ENCODE data around the gene RCBTB2.

RCBTB2 gene

GRCh38 chr13:48446464-48446863, 86.4 kb downstream of the RCBTB2 start:
- TF ChIP-seq YY1 (IDR thresholded peaks at IDR 0.05; ENCODE audit: low read depth) (no peak), TAF1 (IDR thresholded peaks at IDR 0.05; ENCODE audit: low read depth) (no peak), TEAD4 (IDR thresholded peaks at IDR 0.05) (no peak), CEBPB (IDR thresholded peaks at IDR 0.05) (no peak), FOXM1 (IDR thresholded peaks at IDR 0.05; ENCODE audit: borderline replicate concordance, low read depth) (no peak), NFIC (IDR thresholded peaks at IDR 0.05) (no peak)

GRCh38 chr13:48443442-48444208, 89.3 kb downstream of the RCBTB2 start:
- TF ChIP-seq USF1 (IDR thresholded peaks at IDR 0.05) = no peak
- TF ChIP-seq, protein P1, sequence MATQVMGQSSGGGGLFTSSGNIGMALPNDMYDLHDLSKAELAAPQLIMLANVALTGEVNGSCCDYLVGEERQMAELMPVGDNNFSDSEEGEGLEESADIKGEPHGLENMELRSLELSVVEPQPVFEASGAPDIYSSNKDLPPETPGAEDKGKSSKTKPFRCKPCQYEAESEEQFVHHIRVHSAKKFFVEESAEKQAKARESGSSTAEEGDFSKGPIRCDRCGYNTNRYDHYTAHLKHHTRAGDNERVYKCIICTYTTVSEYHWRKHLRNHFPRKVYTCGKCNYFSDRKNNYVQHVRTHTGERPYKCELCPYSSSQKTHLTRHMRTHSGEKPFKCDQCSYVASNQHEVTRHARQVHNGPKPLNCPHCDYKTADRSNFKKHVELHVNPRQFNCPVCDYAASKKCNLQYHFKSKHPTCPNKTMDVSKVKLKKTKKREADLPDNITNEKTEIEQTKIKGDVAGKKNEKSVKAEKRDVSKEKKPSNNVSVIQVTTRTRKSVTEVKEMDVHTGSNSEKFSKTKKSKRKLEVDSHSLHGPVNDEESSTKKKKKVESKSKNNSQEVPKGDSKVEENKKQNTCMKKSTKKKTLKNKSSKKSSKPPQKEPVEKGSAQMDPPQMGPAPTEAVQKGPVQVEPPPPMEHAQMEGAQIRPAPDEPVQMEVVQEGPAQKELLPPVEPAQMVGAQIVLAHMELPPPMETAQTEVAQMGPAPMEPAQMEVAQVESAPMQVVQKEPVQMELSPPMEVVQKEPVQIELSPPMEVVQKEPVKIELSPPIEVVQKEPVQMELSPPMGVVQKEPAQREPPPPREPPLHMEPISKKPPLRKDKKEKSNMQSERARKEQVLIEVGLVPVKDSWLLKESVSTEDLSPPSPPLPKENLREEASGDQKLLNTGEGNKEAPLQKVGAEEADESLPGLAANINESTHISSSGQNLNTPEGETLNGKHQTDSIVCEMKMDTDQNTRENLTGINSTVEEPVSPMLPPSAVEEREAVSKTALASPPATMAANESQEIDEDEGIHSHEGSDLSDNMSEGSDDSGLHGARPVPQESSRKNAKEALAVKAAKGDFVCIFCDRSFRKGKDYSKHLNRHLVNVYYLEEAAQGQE (IDR thresholded peaks at IDR 0.05; ENCODE audit: low read depth) = no peak
- TF ChIP-seq MAX (IDR thresholded peaks at IDR 0.05) = no peak
- no peak for TF ChIP-seq TEAD4 (IDR thresholded peaks at IDR 0.05)
- no peak for TF ChIP-seq CEBPB (IDR thresholded peaks at IDR 0.05)
- no peak for TF ChIP-seq CREB1 (IDR thresholded peaks at IDR 0.05; ENCODE audit: low read depth)
- TF ChIP-seq YY1 (IDR thresholded peaks at IDR 0.05; ENCODE audit: low read depth) = no peak
- no peak for TF ChIP-seq EGR1 (IDR thresholded peaks at IDR 0.05)
- TF ChIP-seq TAF1 (IDR thresholded peaks at IDR 0.05; ENCODE audit: low read depth) = no peak
- no peak for TF ChIP-seq TCF12 (IDR thresholded peaks at IDR 0.05; ENCODE audit: low read depth)
- TF ChIP-seq ZBTB7A (IDR thresholded peaks at IDR 0.05; ENCODE audit: low read depth) = no peak
- no peak for TF ChIP-seq NFIC (IDR thresholded peaks at IDR 0.05)
- no peak for TF ChIP-seq EP300 (IDR thresholded peaks at IDR 0.05; ENCODE audit: borderline replicate concordance)
- TF ChIP-seq RAD21 (IDR thresholded peaks at IDR 0.05; ENCODE audit: low read depth) = no peak
- no peak for TF ChIP-seq FOXM1 (IDR thresholded peaks at IDR 0.05; ENCODE audit: borderline replicate concordance, low read depth)

Data from Ishikawa (cell line).